WTC11 (cell line): ENCODE data around the gene LENG1. TPM values are rescaled to one million over a fixed set of nuclear protein-coding genes. Genes with fewer than 3 reads are reported as not detected.

Experiments
- ATAC-seq: fragments of 200-7000 bp; cut with Tn5 transposase; 2 replicates; pipeline ENCODE4 v1.10.0; 2021; ENCODE audit warnings: mild to moderate bottlenecking, moderate library complexity
- CTCF ChIA-PET: fragments of 300-600 bp; sonication (Branson Sonifier 250); formaldehyde crosslinking; loops from one replicate; lab custom pipeline; 2021; ENCODE audit warnings: antibody characterized with exemption; lab: Charles Lee
- POLR2A ChIA-PET: fragments of 350-600 bp; sonication (Branson Sonifier 250); formaldehyde crosslinking; loops from one replicate; lab custom pipeline; 2021; ENCODE audit warnings: antibody characterized with exemption; lab: Charles Lee
- DNase-seq: peaks from one replicate; pipeline ENCODE4 v3.0.0; 2021; ENCODE audit warnings: low spot score
- H3K27ac Mint-ChIP-seq: 2 replicates; pipeline ENCODE4 v1.8.0; 2021; ENCODE audit warnings: mixed read lengths
- H3K27me3 Mint-ChIP-seq: 2 replicates; pipeline ENCODE4 v1.8.0; 2021; ENCODE audit warnings: low read depth, mild to moderate bottlenecking, moderate library complexity, mixed read lengths
- H3K36me3 Mint-ChIP-seq: 2 replicates; pipeline ENCODE4 v1.8.0; 2021; ENCODE audit warnings: mixed read lengths
- H3K4me1 Mint-ChIP-seq: 2 replicates; pipeline ENCODE4 v1.8.0; 2022; ENCODE audit warnings: mixed read lengths
- H3K4me3 Mint-ChIP-seq: 2 replicates; pipeline ENCODE4 v1.8.0; 2021; ENCODE audit warnings: mild to moderate bottlenecking, moderate library complexity, mixed read lengths
- H3K9me3 Mint-ChIP-seq: 2 replicates; pipeline ENCODE4 v1.8.0; 2021; ENCODE audit warnings: mixed read lengths
- ATF3 ChIP-seq: sonication (generic); formaldehyde crosslinking; conservative IDR thresholded peaks from 2 replicates; pipeline ENCODE4 v1.8.1; 2022; ENCODE audit warnings: mild to moderate bottlenecking, missing genetic modification reagents
- CBFB ChIP-seq: sonication (generic); formaldehyde crosslinking; IDR thresholded peaks from 2 replicates; pipeline ENCODE4 v1.8.1; 2022; ENCODE audit warnings: mild to moderate bottlenecking, low read depth, missing genetic modification reagents
- CREM ChIP-seq: sonication (generic); formaldehyde crosslinking; IDR thresholded peaks from 2 replicates; pipeline ENCODE4 v1.8.1; 2022; ENCODE audit warnings: mild to moderate bottlenecking, missing genetic modification reagents, moderate library complexity
- ERG ChIP-seq: fragments of 250-450 bp; sonication (Bioruptor Pico); IDR thresholded peaks from 2 replicates; pipeline ENCODE4 v1.8.0; 2021; ENCODE audit warnings: mild to moderate bottlenecking
- JAZF1 ChIP-seq: fragments of 250-450 bp; sonication (Bioruptor Pico); IDR thresholded peaks from 2 replicates; pipeline ENCODE4 v1.9.0; 2021; ENCODE audit warnings: moderate library complexity, mild to moderate bottlenecking, inconsistent platforms
- MXD4 ChIP-seq: fragments of 250-450 bp; sonication (Bioruptor Pico); IDR thresholded peaks from 2 replicates; pipeline ENCODE4 v1.8.0; 2021; ENCODE audit warnings: mild to moderate bottlenecking, moderate library complexity, borderline replicate concordance
- NFYB ChIP-seq: sonication (generic); formaldehyde crosslinking; conservative IDR thresholded peaks from 2 replicates; pipeline ENCODE4 v1.8.0; 2022; ENCODE audit warnings: low read depth, missing genetic modification reagents
- NR3C1 ChIP-seq: sonication (generic); formaldehyde crosslinking; conservative IDR thresholded peaks from 2 replicates; pipeline ENCODE4 v1.8.1; 2023; ENCODE audit warnings: low read depth, mild to moderate bottlenecking, missing genetic modification reagents
- PRDM15 ChIP-seq: sonication (generic); formaldehyde crosslinking; IDR thresholded peaks from 2 replicates; pipeline ENCODE4 v1.8.0; 2022; ENCODE audit warnings: missing genetic modification reagents
- PRRX2 ChIP-seq: fragments of 250-450 bp; sonication (Bioruptor Pico); IDR thresholded peaks from 2 replicates; pipeline ENCODE4 v1.8.0; 2021; ENCODE audit warnings: mild to moderate bottlenecking
- TEAD4 ChIP-seq: sonication (generic); formaldehyde crosslinking; IDR thresholded peaks from 2 replicates; pipeline ENCODE4 v1.8.0; 2022; ENCODE audit warnings: mild to moderate bottlenecking, missing genetic modification reagents
- ZBTB21 ChIP-seq: sonication (generic); formaldehyde crosslinking; IDR thresholded peaks from 2 replicates; pipeline ENCODE4 v1.8.1; 2023; ENCODE audit warnings: mild to moderate bottlenecking, missing genetic modification reagents, borderline replicate concordance
- ZNF138 ChIP-seq: sonication (generic); formaldehyde crosslinking; conservative IDR thresholded peaks from 2 replicates; pipeline ENCODE4 v1.8.1; 2022; ENCODE audit warnings: mild to moderate bottlenecking, moderate library complexity, missing genetic modification reagents
- ZNF263 ChIP-seq: sonication (generic); formaldehyde crosslinking; IDR thresholded peaks from 2 replicates; pipeline ENCODE4 v1.8.1; 2022; ENCODE audit warnings: low read depth, mild to moderate bottlenecking, moderate library complexity, missing genetic modification reagents
- ZNF317 ChIP-seq: sonication (generic); formaldehyde crosslinking; IDR thresholded peaks from 2 replicates; pipeline ENCODE4 v1.8.1; 2023; ENCODE audit warnings: low read depth, mild to moderate bottlenecking, moderate library complexity, missing genetic modification reagents, borderline replicate concordance
- ZNF532 ChIP-seq: fragments of 250-450 bp; sonication (Bioruptor Pico); IDR thresholded peaks from 2 replicates; pipeline ENCODE4 v1.9.0; 2021; ENCODE audit warnings: mild to moderate bottlenecking, borderline replicate concordance
- total RNA-seq: library from RNA; stranded (reverse); gene quantifications from 3 replicates; pipeline ENCODE4 v1.2.3, GENCODE V29; 2021
- TF ChIP-seq, protein P1 (sequence below): sonication (generic); formaldehyde crosslinking; IDR thresholded peaks from 2 replicates; pipeline ENCODE4 v1.8.0; 2023; ENCODE audit warnings: mild to moderate bottlenecking, missing genetic modification reagents
- TF ChIP-seq, protein P2 (sequence below): fragments of 250-450 bp; sonication (Bioruptor Pico); IDR thresholded peaks from 2 replicates; pipeline ENCODE4 v2.1.2; 2022; ENCODE audit warnings: mild to moderate bottlenecking, moderate library complexity
- TF ChIP-seq, protein P3 (sequence below): fragments of 250-450 bp; sonication (Bioruptor Pico); conservative IDR thresholded peaks from 2 replicates; pipeline ENCODE4 v1.9.0; 2021; ENCODE audit warnings: mild to moderate bottlenecking

Gene LENG1
- total RNA-seq, 1 experiment from 2014 or later = 4.9 TPM

GRCh38 chr19:54147676-54148075, 11.8 kb downstream of the LENG1 start (continued):
- no peak for TF ChIP-seq CBFB (CRISPR knock-in tag)

DNA sequence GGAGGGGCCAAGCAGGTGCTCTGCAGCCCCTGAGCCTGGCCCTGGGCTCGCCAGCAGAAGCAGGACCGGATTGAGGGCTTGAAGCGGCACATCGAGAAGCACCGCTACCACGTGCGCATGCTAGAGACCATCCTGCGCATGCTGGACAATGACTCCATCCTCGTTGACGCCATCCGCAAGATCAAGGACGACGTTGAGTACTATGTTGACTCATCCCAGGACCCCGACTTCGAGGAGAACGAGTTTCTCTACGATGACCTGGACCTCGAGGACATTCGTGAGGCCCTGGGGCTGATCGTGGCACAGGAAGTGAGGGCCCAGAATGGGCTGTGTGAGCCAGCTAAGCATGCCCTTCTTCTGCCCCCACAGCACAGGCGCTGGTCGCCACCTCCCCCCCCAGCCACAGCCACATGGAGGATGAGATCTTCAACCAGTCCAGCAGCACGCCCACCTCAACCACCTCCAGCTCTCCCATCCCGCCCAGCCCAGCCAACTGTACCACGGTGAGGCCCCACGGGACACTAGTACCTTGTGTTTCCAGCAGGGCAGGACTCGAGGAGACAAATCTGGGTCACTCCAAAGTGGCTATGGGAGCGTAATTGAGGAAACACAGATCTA, 13.9 kb downstream of the LENG1 start:
- H3K9me3 Mint-ChIP-seq = no peaks in the 10 kb centered on the region
- H3K27me3 Mint-ChIP-seq = no peaks in the 10 kb centered on the region; the same call in 1 of the 2 replicates
- no peak overlapping the region for H3K27ac Mint-ChIP-seq
- peaks cover 75% of the 10 kb centered on the region for H3K36me3 Mint-ChIP-seq
- no peak overlapping the region for H3K4me3 Mint-ChIP-seq
- no peak for DNase-seq
- TF ChIP-seq, protein P1, sequence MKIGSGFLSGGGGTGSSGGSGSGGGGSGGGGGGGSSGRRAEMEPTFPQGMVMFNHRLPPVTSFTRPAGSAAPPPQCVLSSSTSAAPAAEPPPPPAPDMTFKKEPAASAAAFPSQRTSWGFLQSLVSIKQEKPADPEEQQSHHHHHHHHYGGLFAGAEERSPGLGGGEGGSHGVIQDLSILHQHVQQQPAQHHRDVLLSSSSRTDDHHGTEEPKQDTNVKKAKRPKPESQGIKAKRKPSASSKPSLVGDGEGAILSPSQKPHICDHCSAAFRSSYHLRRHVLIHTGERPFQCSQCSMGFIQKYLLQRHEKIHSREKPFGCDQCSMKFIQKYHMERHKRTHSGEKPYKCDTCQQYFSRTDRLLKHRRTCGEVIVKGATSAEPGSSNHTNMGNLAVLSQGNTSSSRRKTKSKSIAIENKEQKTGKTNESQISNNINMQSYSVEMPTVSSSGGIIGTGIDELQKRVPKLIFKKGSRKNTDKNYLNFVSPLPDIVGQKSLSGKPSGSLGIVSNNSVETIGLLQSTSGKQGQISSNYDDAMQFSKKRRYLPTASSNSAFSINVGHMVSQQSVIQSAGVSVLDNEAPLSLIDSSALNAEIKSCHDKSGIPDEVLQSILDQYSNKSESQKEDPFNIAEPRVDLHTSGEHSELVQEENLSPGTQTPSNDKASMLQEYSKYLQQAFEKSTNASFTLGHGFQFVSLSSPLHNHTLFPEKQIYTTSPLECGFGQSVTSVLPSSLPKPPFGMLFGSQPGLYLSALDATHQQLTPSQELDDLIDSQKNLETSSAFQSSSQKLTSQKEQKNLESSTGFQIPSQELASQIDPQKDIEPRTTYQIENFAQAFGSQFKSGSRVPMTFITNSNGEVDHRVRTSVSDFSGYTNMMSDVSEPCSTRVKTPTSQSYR (CRISPR knock-in tag) = no peak
- TF ChIP-seq PRDM15 (CRISPR knock-in tag) (no peak), NFYB (CRISPR knock-in tag) (no peak), ERG (CRISPR knock-in tag) (no peak), ZNF532 (CRISPR knock-in tag) (no peak), CREM (no peak), TEAD4 (CRISPR knock-in tag) (no peak), ZNF138 (CRISPR knock-in tag) (no peak), PRRX2 (CRISPR knock-in tag) (no peak), NR3C1 (CRISPR knock-in tag) (no peak), JAZF1 (CRISPR knock-in tag) (no peak), ATF3 (no peak), ZNF263 (no peak), ZNF317 (CRISPR knock-in tag) (no peak), ZBTB21 (CRISPR knock-in tag) (no peak), MXD4 (CRISPR knock-in tag) (no peak)
- TF ChIP-seq, protein P2, sequence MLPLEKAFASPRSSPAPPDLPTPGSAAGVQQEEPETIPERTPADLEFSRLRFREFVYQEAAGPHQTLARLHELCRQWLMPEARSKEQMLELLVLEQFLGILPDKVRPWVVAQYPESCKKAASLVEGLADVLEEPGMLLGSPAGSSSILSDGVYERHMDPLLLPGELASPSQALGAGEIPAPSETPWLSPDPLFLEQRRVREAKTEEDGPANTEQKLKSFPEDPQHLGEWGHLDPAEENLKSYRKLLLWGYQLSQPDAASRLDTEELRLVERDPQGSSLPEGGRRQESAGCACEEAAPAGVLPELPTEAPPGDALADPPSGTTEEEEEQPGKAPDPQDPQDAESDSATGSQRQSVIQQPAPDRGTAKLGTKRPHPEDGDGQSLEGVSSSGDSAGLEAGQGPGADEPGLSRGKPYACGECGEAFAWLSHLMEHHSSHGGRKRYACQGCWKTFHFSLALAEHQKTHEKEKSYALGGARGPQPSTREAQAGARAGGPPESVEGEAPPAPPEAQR (CRISPR knock-in tag) = no peak
- TF ChIP-seq, protein P3, sequence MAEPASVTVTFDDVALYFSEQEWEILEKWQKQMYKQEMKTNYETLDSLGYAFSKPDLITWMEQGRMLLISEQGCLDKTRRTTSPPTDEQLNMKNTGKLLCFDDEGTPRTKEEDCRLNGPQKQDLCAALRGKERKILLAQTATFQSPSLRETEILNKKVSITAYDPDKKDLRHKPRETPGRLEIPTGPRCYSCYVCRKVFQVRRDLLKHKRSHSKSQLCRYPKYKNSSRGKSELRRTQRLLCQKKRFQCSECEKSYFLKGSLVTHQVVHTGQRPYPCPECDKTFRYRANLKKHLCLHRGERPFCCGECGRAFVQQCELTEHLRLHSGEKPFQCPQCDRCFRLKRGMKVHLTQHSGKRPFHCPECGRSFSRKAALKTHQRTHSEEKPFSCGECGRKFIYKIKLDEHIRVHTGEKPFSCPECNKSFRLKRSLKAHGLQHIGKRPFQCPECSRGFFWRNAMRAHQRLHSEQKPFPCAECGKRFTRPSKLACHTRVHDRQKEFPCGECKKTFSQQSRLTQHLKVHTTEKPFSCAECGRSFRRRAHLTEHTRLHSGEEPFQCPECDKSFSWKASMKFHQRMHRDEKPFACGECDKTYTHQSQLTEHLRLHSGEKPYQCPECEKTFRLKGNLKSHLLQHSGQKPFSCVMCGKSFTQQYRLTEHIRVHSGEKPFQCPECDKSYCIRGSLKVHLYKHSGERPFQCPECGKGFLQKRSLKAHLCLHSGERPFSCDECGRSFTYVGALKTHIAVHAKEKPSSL (CRISPR knock-in tag) = no peak
- TF ChIP-seq, all 79 proteins: peak for 0
- ATAC-seq = no peak
- ChIA-PET POLR2A (no interaction called here), CTCF (no interaction called here)
- peaks cover 2% of the 10 kb centered on the region; the same call in 1 of the 2 replicates for H3K4me1 Mint-ChIP-seq
